Fibroblast of pulmonary artery (primary cell): ENCODE measurements around the gene FHIT.
A peak's percentile ranks its signal among the peaks of the same experiment; 100 is the strongest.

ENCODE experiments used
- DNase-seq: peaks from one replicate; pipeline ENCODE4 v3.0.0-alpha.2; 2010; ENCODE audit warnings: low read depth
- H3K4me3 ChIP-seq: replicated peaks from 2 replicates; pipeline ENCODE4 v1.5.1; 2011; ENCODE audit warnings: low read depth, mild to moderate bottlenecking, control low read depth, low read length, moderate library complexity
- CTCF ChIP-seq: IDR thresholded peaks from 2 replicates; pipeline ENCODE4 v1.5.1; 2011; ENCODE audit warnings: mild to moderate bottlenecking, control low read depth, low read length, inconsistent platforms; ENCODE audit errors: missing control alignments

The FHIT gene

GRCh38 chr3:61253756-61254155 is 2.5 kb upstream of the FHIT start:
- H3K4me3 ChIP-seq = no peak overlapping the region
- DNase-seq = no peak
- no peak for TF ChIP-seq CTCF

- H3K4me3 ChIP-seq = no peak overlapping the region
- DNase-seq = no peak
- no peak for TF ChIP-seq CTCF
These were observed 1.6 kb upstream of the FHIT start for GRCh38 chr3:61252836-61253235.

- peak overlapping the region; percentile 77 for H3K4me3 ChIP-seq
- no peak for TF ChIP-seq CTCF
- no peak for DNase-seq
These were observed 473 bp downstream of the FHIT start for GRCh38 chr3:61250784-61251173.

DNA sequence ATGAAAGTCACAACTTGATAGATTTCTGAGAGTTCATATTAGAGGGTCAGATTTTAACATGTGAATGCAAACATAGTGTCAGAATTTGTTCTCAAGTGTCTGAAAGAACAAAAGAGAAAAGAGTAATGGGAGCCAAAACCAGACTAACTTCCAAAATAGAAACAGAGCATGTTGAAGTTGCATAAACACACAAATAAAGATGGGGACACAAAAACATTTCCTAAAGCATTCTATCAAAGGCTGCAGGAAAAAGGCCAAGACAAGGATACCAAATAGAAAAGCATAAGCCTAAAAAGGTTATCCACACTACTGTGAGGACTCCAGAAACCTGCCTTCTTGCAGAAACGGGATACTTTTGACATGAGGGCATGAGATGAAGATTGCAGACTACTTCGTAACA is 2.8 kb downstream of the FHIT start:
- no peak for TF ChIP-seq CTCF
- DNase-seq = no peak
- H3K4me3 ChIP-seq = no peak overlapping the region

DNA sequence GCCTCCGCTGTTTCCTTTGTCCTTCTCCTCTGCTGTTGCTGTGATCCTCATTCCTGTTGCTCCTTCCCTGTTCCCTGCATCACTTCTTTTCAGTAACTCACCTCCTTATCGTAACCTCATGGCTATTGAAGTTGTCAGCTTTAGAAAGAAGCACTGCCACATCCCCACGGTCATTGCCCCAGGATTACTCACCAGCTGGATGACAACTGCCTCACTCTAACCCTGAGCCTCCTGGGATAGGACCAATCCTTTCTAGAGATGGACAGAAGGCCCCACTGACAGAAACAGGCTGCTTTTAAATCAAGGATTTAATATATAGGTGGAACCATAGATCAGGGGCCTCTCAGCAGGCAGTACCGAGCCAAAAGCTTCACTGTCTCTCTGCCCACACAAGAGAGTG is 4.1 kb downstream of the FHIT start:
- H3K4me3 ChIP-seq = no peak overlapping the region
- no peak for TF ChIP-seq CTCF
- no peak for DNase-seq

GRCh38 chr3:61239871-61240270 is 11.4 kb downstream of the FHIT start:
- no peak for TF ChIP-seq CTCF
- no peak overlapping the region for H3K4me3 ChIP-seq
- DNase-seq = peak; percentile 10

- TF ChIP-seq CTCF = no peak
These were observed 13.4 kb downstream of the FHIT start for GRCh38 chr3:61237858-61238257.

More at GRCh38 chr3:61237858-61238257, 13.4 kb downstream of the FHIT start:
- no peak overlapping the region for H3K4me3 ChIP-seq
- no peak for DNase-seq
